ENCODE measurements around the gene OSER1. TPM values are rescaled to one million over a fixed set of nuclear protein-coding genes. Genes with fewer than 3 reads are reported as not detected.

Gene OSER1
- total RNA-seq, 1 experiment from 2014 or later: 34.8 TPM

GRCh38 chr20:44222633-44223368, 12.2 kb upstream of the OSER1 start:
- ATAC-seq (no peak), DNase-seq (no peak)
- CTCF ChIA-PET: interaction anchor here (0.5 kb wide), 1 partner anchor 135 kb away, joined by 7 read pairs; no protein-coding TSS in a partner anchor

GRCh38 chr20:44222027-44222426, 11.5 kb upstream of the OSER1 start:
- no peaks in the 10 kb centered on the region for H4K20me1 ChIP-seq (ENCODE audit: low read length)
- TF ChIP-seq CTCF (conservative IDR thresholded peaks at IDR 0.05; ENCODE audit: low read depth, low read length) (no peak), EZH2phosphoT487 (IDR thresholded peaks at IDR 0.05; ENCODE audit: borderline replicate concordance, low read length) (no peak), EZH2 (IDR thresholded peaks at IDR 0.05; ENCODE audit: low read length, unreplicated experiment) (no peak)
- H3K4me2 ChIP-seq (ENCODE audit: low read length): no peak overlapping the region
- DNase-seq: no peak
- no peaks in the 10 kb centered on the region for H3K27me3 ChIP-seq (ENCODE audit: low read length)
- H3K9ac ChIP-seq (ENCODE audit: low read length): no peak overlapping the region
- H3F3A ChIP-seq (ENCODE audit: low read length, unreplicated experiment): no peaks in the 10 kb centered on the region
- H3K27ac ChIP-seq (ENCODE audit: low read length): no peak overlapping the region
- intact Hi-C loops (cut with micrococcal nuclease): no loop called here
- H3K4me1 ChIP-seq (ENCODE audit: insufficient read depth, low read length): peaks cover 7% of the 10 kb centered on the region; the same call in 1 of the 2 replicates
- POLR2A ChIA-PET (ENCODE audit: unreplicated experiment): no interaction called here
- H3K4me3 ChIP-seq (ENCODE audit: low read length): no peak overlapping the region
- no peak overlapping the region for H2AFZ ChIP-seq (ENCODE audit: low read length)
- H3K36me3 ChIP-seq (ENCODE audit: low read depth, low read length): no peaks in the 10 kb centered on the region
- no TSS peak for BruUV-seq (replicated peaks)
- H3K9me2 ChIP-seq (replicated peaks; ENCODE audit: low read length): no peaks in the 10 kb centered on the region
- H3K9me3 ChIP-seq (ENCODE audit: low read length): no peaks in the 10 kb centered on the region
- no peaks in the 10 kb centered on the region for H3K79me2 ChIP-seq (ENCODE audit: low read length)
- CTCF ChIA-PET: no interaction called here
- ATAC-seq: no peak

More at GRCh38 chr20:44222633-44223368, 12.2 kb upstream of the OSER1 start:
- Histone ChIP-seq H3K79me2 (ENCODE audit: low read length) (no peaks in the 10 kb centered on the region), H3K27me3 (ENCODE audit: low read length) (no peaks in the 10 kb centered on the region), H3K9me3 (ENCODE audit: low read length) (no peaks in the 10 kb centered on the region), H3K9me2 (replicated peaks; ENCODE audit: low read length) (no peaks in the 10 kb centered on the region), H3K4me2 (ENCODE audit: low read length) (no peak overlapping the region), H3K4me1 (ENCODE audit: insufficient read depth, low read length) (peaks cover 7% of the 10 kb centered on the region; the same call in 1 of the 2 replicates), H3K36me3 (ENCODE audit: low read depth, low read length) (no peaks in the 10 kb centered on the region), H3K4me3 (ENCODE audit: low read length) (no peak overlapping the region), H3K27ac (ENCODE audit: low read length) (no peak overlapping the region), H4K20me1 (ENCODE audit: low read length) (no peaks in the 10 kb centered on the region), H2AFZ (ENCODE audit: low read length) (no peak overlapping the region), H3K9ac (ENCODE audit: low read length) (no peak overlapping the region), H3F3A (ENCODE audit: low read length, unreplicated experiment) (no peaks in the 10 kb centered on the region)
- BruUV-seq (replicated peaks): no TSS peak
- POLR2A ChIA-PET (ENCODE audit: unreplicated experiment): no interaction called here
- no peak for TF ChIP-seq EZH2phosphoT487 (IDR thresholded peaks at IDR 0.05; ENCODE audit: borderline replicate concordance, low read length)
- TF ChIP-seq CTCF (conservative IDR thresholded peaks at IDR 0.05; ENCODE audit: low read depth, low read length): peak; percentile 15; the same call in 1 of the 2 replicates
- intact Hi-C loops (cut with micrococcal nuclease): no loop called here

GRCh38 chr20:44221368-44221954, 10.9 kb upstream of the OSER1 start:
- ChIA-PET CTCF (no interaction called here), POLR2A (ENCODE audit: unreplicated experiment) (no interaction called here)
- H3K36me3 ChIP-seq (ENCODE audit: low read depth, low read length): no peaks in the 10 kb centered on the region
- intact Hi-C loops (cut with micrococcal nuclease): no loop called here
- H4K20me1 ChIP-seq (ENCODE audit: low read length): no peaks in the 10 kb centered on the region
- no peaks in the 10 kb centered on the region for H3K27me3 ChIP-seq (ENCODE audit: low read length)
- H3K4me3 ChIP-seq (ENCODE audit: low read length): no peak overlapping the region
- TF ChIP-seq CTCF (conservative IDR thresholded peaks at IDR 0.05; ENCODE audit: low read depth, low read length): no peak
- TF ChIP-seq EZH2phosphoT487 (IDR thresholded peaks at IDR 0.05; ENCODE audit: borderline replicate concordance, low read length): no peak
- TF ChIP-seq EZH2 (IDR thresholded peaks at IDR 0.05; ENCODE audit: low read length, unreplicated experiment): no peak
- H2AFZ ChIP-seq (ENCODE audit: low read length): no peak overlapping the region
- no peak overlapping the region for H3K27ac ChIP-seq (ENCODE audit: low read length)
- no peak overlapping the region for H3K9ac ChIP-seq (ENCODE audit: low read length)
- no peaks in the 10 kb centered on the region for H3K79me2 ChIP-seq (ENCODE audit: low read length)
- no peak overlapping the region for H3K4me2 ChIP-seq (ENCODE audit: low read length)
- ATAC-seq (no peak), DNase-seq (no peak)
- H3K9me3 ChIP-seq (ENCODE audit: low read length): no peaks in the 10 kb centered on the region
- peaks cover 7% of the 10 kb centered on the region; the same call in 1 of the 2 replicates for H3K4me1 ChIP-seq (ENCODE audit: insufficient read depth, low read length)
- H3F3A ChIP-seq (ENCODE audit: low read length, unreplicated experiment): no peaks in the 10 kb centered on the region
- H3K9me2 ChIP-seq (replicated peaks; ENCODE audit: low read length): no peaks in the 10 kb centered on the region
- no TSS peak for BruUV-seq (replicated peaks)
